HepG2 (cell line): ENCODE results near the gene RAB1B. TPM values are rescaled to one million over a fixed set of nuclear protein-coding genes. Genes with fewer than 3 reads are reported as not detected.

Experiments used
- DNMT1 ChIP-seq: sonication (generic); formaldehyde crosslinking; IDR thresholded peaks from 2 replicates; pipeline ENCODE4 v1.5.1; 2020; ENCODE audit warnings: mild to moderate bottlenecking, missing genetic modification reagents
- ELF4 ChIP-seq: sonication (generic); formaldehyde crosslinking; IDR thresholded peaks from 2 replicates; pipeline ENCODE4 v1.5.0; 2020; ENCODE audit warnings: missing genetic modification reagents, mild to moderate bottlenecking, moderate library complexity, borderline replicate concordance
- HOXA3 ChIP-seq: sonication (generic); formaldehyde crosslinking; IDR thresholded peaks from 2 replicates; pipeline ENCODE4 v1.5.0; 2020; ENCODE audit warnings: missing genetic modification reagents
- NFKBIZ ChIP-seq: IDR thresholded peaks from 2 replicates; pipeline ENCODE4 v1.6.1; 2018; ENCODE audit warnings: missing genetic modification reagents, missing compliant biosample characterization
- PAF1 ChIP-seq: IDR thresholded peaks from 2 replicates; pipeline ENCODE4 v1.6.1; 2016; ENCODE audit warnings: missing genetic modification reagents, missing compliant biosample characterization
- POLR2AphosphoS5 ChIP-seq: IDR thresholded peaks from 2 replicates; pipeline ENCODE4 v1.6.1; 2012; ENCODE audit warnings: low read depth, low read length
- RFXANK ChIP-seq: IDR thresholded peaks from 2 replicates; pipeline ENCODE4 v1.6.1; 2016
- SMARCC2 ChIP-seq: fragments of 450-650 bp; IDR thresholded peaks from 2 replicates; pipeline ENCODE4 v1.6.1; 2017; ENCODE audit warnings: antibody characterized with exemption, mild to moderate bottlenecking
- SNAPC2 ChIP-seq: sonication (generic); formaldehyde crosslinking; IDR thresholded peaks from 2 replicates; pipeline ENCODE4 v1.8.1; 2022; ENCODE audit warnings: mild to moderate bottlenecking, missing genetic modification reagents
- TBP ChIP-seq: sonication (generic); formaldehyde crosslinking; IDR thresholded peaks from 2 replicates; pipeline ENCODE4 v1.5.0; 2020; ENCODE audit warnings: missing genetic modification reagents
- ZNF121 ChIP-seq: sonication (generic); formaldehyde crosslinking; IDR thresholded peaks from 2 replicates; pipeline ENCODE4 v1.5.0; 2020; ENCODE audit warnings: mild to moderate bottlenecking, missing genetic modification reagents
- ZNF17 ChIP-seq: sonication (generic); formaldehyde crosslinking; IDR thresholded peaks from 2 replicates; pipeline ENCODE4 v1.5.0; 2020; ENCODE audit warnings: mild to moderate bottlenecking, missing genetic modification reagents
- ZNF552 ChIP-seq: sonication (generic); formaldehyde crosslinking; IDR thresholded peaks from 2 replicates; pipeline ENCODE4 v1.9.0; 2022; ENCODE audit warnings: missing genetic modification reagents, mild to moderate bottlenecking, borderline replicate concordance
- ZNF660 ChIP-seq: sonication (generic); formaldehyde crosslinking; IDR thresholded peaks from 2 replicates; pipeline ENCODE4 v1.5.1; 2020; ENCODE audit warnings: mild to moderate bottlenecking, low read depth, missing genetic modification reagents, borderline replicate concordance
- polyA plus RNA-seq, 8 experiments: library from polyadenylated mRNA; depleted of rRNA in 3 of 8; stranded (reverse) in 7 of 8; unstranded in 1 of 8; fragments of >200 nt; fragmentation: Illumina TruSeq in 4 of 8; extraction: Trizol in 4 of 8; gene quantifications; 2 replicates each; pipeline versions ENCODE4 v1.2.1 to v1.2.3, GENCODE V29; 2011 to 2016; ENCODE audit warnings: low read depth in 4 of 8, missing spikeins in 1 of 8, mixed read lengths in 1 of 8; ENCODE audit not compliant: insufficient read depth in 1 of 8
- total RNA-seq, 5 experiments: library from RNA; depleted of rRNA; stranded (reverse); fragments of >200 nt; fragmentation: Illumina TruSeq; extraction: Trizol; gene quantifications; 2 replicates each; pipeline ENCODE4 v1.2.3, GENCODE V29; 2016; ENCODE audit warnings: low read depth in 1 of 5
- TF ChIP-seq, protein P1 (sequence below), 2 experiments: sonication (generic) in 1 of 2; formaldehyde crosslinking in 1 of 2; IDR thresholded peaks; 2 replicates each; pipeline versions ENCODE4 v1.4.0 to v1.6.1; 2018 to 2020; ENCODE audit warnings: missing genetic modification reagents in 2 of 2, borderline replicate concordance in 1 of 2, low read depth in 1 of 2, mild to moderate bottlenecking in 1 of 2, missing biosample characterization in 1 of 2
- TF ChIP-seq, protein P2 (sequence below): sonication (generic); formaldehyde crosslinking; IDR thresholded peaks from 2 replicates; pipeline ENCODE4 v1.4.0; 2020; ENCODE audit warnings: missing genetic modification reagents
- TF ChIP-seq, protein P3 (sequence below): sonication (generic); formaldehyde crosslinking; IDR thresholded peaks from 2 replicates; pipeline ENCODE4 v1.5.0; 2020; ENCODE audit warnings: mild to moderate bottlenecking, missing genetic modification reagents
- TF ChIP-seq, protein P4 (sequence below): IDR thresholded peaks from 2 replicates; pipeline ENCODE4 v1.6.1; 2016
- TF ChIP-seq, protein P5 (sequence below): sonication (generic); formaldehyde crosslinking; IDR thresholded peaks from 2 replicates; pipeline ENCODE4 v1.4.0; 2020; ENCODE audit warnings: missing genetic modification reagents

The RAB1B gene
- total and polyA plus RNA-seq, 2 of the 13 experiments (the other 11 are each of a cell fraction or from before 2014, with no cell fraction given) = 77.9 to 87.9 TPM

DNA sequence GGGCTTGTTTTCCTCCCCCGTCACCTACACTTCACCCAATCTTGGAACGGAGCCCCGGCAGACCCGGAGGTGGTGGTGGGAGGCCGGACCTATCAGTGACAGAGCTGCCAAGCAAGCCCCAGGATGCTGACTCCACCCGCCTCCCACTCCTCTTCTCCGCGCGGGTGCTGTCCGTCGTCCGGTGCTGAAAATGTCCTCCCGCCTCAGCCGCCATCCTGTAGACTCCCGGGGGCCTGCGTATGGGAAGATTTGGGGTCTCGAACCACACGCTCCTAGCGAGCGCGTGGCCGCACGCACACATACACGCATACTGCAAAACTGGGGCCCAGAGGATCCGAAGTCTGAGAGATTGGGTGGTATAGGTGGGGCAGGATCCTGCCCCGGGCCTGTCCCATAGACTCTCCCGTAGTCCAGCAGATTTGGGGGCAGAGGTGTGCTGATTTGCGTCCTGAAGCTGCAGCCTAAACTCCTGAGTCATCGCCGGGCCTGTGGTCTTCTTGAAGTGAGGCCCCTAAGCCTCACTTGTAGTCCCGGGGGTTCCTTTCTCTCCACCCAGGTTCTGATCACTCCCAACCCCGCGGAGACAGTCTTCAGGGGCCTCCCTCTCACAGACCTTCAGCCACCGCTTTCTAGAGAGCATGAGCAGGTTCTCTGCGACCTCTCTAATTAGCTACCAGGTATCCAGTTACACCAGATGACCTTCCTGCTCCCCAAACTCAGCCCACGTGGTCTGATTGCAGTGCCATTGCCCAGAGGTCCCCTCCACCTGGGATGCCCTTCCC lies 21.3 kb downstream of the RAB1B start (continued):
- TF ChIP-seq, protein P1, sequence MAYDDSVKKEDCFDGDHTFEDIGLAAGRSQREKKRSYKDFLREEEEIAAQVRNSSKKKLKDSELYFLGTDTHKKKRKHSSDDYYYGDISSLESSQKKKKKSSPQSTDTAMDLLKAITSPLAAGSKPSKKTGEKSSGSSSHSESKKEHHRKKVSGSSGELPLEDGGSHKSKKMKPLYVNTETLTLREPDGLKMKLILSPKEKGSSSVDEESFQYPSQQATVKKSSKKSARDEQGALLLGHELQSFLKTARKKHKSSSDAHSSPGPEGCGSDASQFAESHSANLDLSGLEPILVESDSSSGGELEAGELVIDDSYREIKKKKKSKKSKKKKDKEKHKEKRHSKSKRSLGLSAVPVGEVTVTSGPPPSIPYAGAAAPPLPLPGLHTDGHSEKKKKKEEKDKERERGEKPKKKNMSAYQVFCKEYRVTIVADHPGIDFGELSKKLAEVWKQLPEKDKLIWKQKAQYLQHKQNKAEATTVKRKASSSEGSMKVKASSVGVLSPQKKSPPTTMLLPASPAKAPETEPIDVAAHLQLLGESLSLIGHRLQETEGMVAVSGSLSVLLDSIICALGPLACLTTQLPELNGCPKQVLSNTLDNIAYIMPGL (CRISPR knock-in tag; IDR thresholded peaks at IDR 0.05; ENCODE audit: borderline replicate concordance in 1 of 2, low read depth in 1 of 2) = peak in 1 of 2 experiments; percentile 47; a peak in 2 of 4 replicates
- TF ChIP-seq SNAPC2 = no peak
- TF ChIP-seq ZNF660 (CRISPR knock-in tag) = no peak
- TF ChIP-seq, protein P2, sequence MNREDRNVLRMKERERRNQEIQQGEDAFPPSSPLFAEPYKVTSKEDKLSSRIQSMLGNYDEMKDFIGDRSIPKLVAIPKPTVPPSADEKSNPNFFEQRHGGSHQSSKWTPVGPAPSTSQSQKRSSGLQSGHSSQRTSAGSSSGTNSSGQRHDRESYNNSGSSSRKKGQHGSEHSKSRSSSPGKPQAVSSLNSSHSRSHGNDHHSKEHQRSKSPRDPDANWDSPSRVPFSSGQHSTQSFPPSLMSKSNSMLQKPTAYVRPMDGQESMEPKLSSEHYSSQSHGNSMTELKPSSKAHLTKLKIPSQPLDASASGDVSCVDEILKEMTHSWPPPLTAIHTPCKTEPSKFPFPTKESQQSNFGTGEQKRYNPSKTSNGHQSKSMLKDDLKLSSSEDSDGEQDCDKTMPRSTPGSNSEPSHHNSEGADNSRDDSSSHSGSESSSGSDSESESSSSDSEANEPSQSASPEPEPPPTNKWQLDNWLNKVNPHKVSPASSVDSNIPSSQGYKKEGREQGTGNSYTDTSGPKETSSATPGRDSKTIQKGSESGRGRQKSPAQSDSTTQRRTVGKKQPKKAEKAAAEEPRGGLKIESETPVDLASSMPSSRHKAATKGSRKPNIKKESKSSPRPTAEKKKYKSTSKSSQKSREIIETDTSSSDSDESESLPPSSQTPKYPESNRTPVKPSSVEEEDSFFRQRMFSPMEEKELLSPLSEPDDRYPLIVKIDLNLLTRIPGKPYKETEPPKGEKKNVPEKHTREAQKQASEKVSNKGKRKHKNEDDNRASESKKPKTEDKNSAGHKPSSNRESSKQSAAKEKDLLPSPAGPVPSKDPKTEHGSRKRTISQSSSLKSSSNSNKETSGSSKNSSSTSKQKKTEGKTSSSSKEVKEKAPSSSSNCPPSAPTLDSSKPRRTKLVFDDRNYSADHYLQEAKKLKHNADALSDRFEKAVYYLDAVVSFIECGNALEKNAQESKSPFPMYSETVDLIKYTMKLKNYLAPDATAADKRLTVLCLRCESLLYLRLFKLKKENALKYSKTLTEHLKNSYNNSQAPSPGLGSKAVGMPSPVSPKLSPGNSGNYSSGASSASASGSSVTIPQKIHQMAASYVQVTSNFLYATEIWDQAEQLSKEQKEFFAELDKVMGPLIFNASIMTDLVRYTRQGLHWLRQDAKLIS (CRISPR knock-in tag) = no peak
- TF ChIP-seq POLR2AphosphoS5 = no peak
- peak; percentile 38; the same call in 1 of the 2 replicates for TF ChIP-seq ELF4
- no peak for TF ChIP-seq TBP (CRISPR knock-in tag)
- TF ChIP-seq PAF1 (CRISPR knock-in tag) = no peak
- no peak for TF ChIP-seq DNMT1
- no peak for TF ChIP-seq RFXANK (CRISPR knock-in tag)
- TF ChIP-seq, protein P3, sequence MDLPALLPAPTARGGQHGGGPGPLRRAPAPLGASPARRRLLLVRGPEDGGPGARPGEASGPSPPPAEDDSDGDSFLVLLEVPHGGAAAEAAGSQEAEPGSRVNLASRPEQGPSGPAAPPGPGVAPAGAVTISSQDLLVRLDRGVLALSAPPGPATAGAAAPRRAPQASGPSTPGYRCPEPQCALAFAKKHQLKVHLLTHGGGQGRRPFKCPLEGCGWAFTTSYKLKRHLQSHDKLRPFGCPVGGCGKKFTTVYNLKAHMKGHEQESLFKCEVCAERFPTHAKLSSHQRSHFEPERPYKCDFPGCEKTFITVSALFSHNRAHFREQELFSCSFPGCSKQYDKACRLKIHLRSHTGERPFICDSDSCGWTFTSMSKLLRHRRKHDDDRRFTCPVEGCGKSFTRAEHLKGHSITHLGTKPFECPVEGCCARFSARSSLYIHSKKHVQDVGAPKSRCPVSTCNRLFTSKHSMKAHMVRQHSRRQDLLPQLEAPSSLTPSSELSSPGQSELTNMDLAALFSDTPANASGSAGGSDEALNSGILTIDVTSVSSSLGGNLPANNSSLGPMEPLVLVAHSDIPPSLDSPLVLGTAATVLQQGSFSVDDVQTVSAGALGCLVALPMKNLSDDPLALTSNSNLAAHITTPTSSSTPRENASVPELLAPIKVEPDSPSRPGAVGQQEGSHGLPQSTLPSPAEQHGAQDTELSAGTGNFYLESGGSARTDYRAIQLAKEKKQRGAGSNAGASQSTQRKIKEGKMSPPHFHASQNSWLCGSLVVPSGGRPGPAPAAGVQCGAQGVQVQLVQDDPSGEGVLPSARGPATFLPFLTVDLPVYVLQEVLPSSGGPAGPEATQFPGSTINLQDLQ (CRISPR knock-in tag) = no peak
- peak; percentile 76; the same call in 1 of the 2 replicates for TF ChIP-seq NFKBIZ
- TF ChIP-seq ZNF121 (CRISPR knock-in tag) = 0 out of 2 replicates have a peak, but pooled peaks have one; percentile 23
- TF ChIP-seq, protein P4, sequence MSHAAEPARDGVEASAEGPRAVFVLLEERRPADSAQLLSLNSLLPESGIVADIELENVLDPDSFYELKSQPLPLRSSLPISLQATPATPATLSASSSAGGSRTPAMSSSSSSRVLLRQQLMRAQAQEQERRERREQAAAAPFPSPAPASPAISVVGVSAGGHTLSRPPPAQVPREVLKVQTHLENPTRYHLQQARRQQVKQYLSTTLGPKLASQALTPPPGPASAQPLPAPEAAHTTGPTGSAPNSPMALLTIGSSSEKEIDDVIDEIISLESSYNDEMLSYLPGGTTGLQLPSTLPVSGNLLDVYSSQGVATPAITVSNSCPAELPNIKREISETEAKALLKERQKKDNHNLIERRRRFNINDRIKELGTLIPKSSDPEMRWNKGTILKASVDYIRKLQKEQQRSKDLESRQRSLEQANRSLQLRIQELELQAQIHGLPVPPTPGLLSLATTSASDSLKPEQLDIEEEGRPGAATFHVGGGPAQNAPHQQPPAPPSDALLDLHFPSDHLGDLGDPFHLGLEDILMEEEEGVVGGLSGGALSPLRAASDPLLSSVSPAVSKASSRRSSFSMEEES = peak; percentile 80
- TF ChIP-seq, protein P5, sequence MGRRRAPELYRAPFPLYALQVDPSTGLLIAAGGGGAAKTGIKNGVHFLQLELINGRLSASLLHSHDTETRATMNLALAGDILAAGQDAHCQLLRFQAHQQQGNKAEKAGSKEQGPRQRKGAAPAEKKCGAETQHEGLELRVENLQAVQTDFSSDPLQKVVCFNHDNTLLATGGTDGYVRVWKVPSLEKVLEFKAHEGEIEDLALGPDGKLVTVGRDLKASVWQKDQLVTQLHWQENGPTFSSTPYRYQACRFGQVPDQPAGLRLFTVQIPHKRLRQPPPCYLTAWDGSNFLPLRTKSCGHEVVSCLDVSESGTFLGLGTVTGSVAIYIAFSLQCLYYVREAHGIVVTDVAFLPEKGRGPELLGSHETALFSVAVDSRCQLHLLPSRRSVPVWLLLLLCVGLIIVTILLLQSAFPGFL (CRISPR knock-in tag) = no peak
- no peak for TF ChIP-seq SMARCC2
- TF ChIP-seq ZNF17 (CRISPR knock-in tag) = no peak; the same call in 1 of the 2 replicates
- no peak for TF ChIP-seq ZNF552 (CRISPR knock-in tag)
- TF ChIP-seq HOXA3 (CRISPR knock-in tag) = no peak
